GM12865 (cell line): Measurements from ENCODE around the gene ZSWIM1.
"Not testable (repeated sequence)": the region's sequence is repeated elsewhere in the genome, so short reads cannot be mapped to it uniquely, and the experiment has no call there.

Source experiments
- DNase-seq: peaks from one replicate; pipeline ENCODE4 v3.0.0; 2010; ENCODE audit warnings: low read depth
- H3K4me3 ChIP-seq: 2 replicates; pipeline ENCODE4 v1.5.1; 2011; ENCODE audit warnings: mild to moderate bottlenecking, low read depth, low read length, control low read depth
- CTCF ChIP-seq: IDR thresholded peaks from 2 replicates; pipeline ENCODE4 v1.5.1; 2011; ENCODE audit warnings: low read length, control low read depth, low read depth, inconsistent platforms; ENCODE audit not compliant: insufficient read depth; ENCODE audit errors: missing control alignments

ZSWIM1 gene

GRCh38 chr20:45899046-45899835, 18.2 kb downstream of the ZSWIM1 start:
- TF ChIP-seq CTCF: no peak
- DNase-seq: no peak
- H3K4me3 ChIP-seq: no peak overlapping the region

GRCh38 chr20:45901332-45901731, 20.3 kb downstream of the ZSWIM1 start:
- not testable (repeated sequence) for H3K4me3 ChIP-seq

GRCh38 chr20:45902199-45902701, 21.2 kb downstream of the ZSWIM1 start:
- H3K4me3 ChIP-seq: no peak overlapping the region
- no peak for DNase-seq
- TF ChIP-seq CTCF: no peak

More at GRCh38 chr20:45901332-45901731, 20.3 kb downstream of the ZSWIM1 start:
- not testable (repeated sequence) for DNase-seq

GRCh38 chr20:45904583-45905504, 23.8 kb downstream of the ZSWIM1 start:
- no peak overlapping the region for H3K4me3 ChIP-seq
- TF ChIP-seq CTCF: no peak
- no peak for DNase-seq

GRCh38 chr20:45905505-45906079, 24.6 kb downstream of the ZSWIM1 start:
- TF ChIP-seq CTCF: no peak
- DNase-seq: no peak
- no peak overlapping the region for H3K4me3 ChIP-seq

- no peak for TF ChIP-seq CTCF
- DNase-seq: no peak
- no peak overlapping the region for H3K4me3 ChIP-seq
These were observed 26.4 kb downstream of the ZSWIM1 start for GRCh38 chr20:45907219-45907948.
